ENCODE measurements around the gene CD163.

Gene CD163

GRCh38 chr12:7496451-7496850 lies 7.1 kb downstream of the CD163 start:
- Histone ChIP-seq H3K27me3 (ENCODE audit: control insufficient read depth in 1 of 2, insufficient read depth in 2 of 2, low read length in 2 of 2) (no peaks in the 10 kb centered on the region), H3K36me3 (ENCODE audit: control insufficient read depth in 2 of 2, insufficient read depth in 2 of 2, low read length in 2 of 2) (no peaks in the 10 kb centered on the region), H3K9ac (ENCODE audit: low read length in 2 of 2) (no peak overlapping the region), H3K27ac (ENCODE audit: low read length) (no peak overlapping the region), H3K4me3 (ENCODE audit: low read length in 2 of 2) (no peak overlapping the region), H3K9me3 (ENCODE audit: control insufficient read depth in 2 of 2, low read length in 2 of 2) (no peaks in the 10 kb centered on the region), H3K4me1 (ENCODE audit: control insufficient read depth, insufficient read depth, low read length) (no peaks in the 10 kb centered on the region)

GRCh38 chr12:7495136-7495535 lies 8.4 kb downstream of the CD163 start:
- Histone ChIP-seq H3K36me3 (ENCODE audit: control insufficient read depth in 2 of 2, insufficient read depth in 2 of 2, low read length in 2 of 2) (no peaks in the 10 kb centered on the region), H3K9ac (ENCODE audit: low read length in 2 of 2) (no peak overlapping the region), H3K4me1 (ENCODE audit: control insufficient read depth, insufficient read depth, low read length) (no peaks in the 10 kb centered on the region), H3K9me3 (ENCODE audit: control insufficient read depth in 2 of 2, low read length in 2 of 2) (no peaks in the 10 kb centered on the region), H3K27me3 (ENCODE audit: control insufficient read depth in 1 of 2, insufficient read depth in 2 of 2, low read length in 2 of 2) (no peaks in the 10 kb centered on the region), H3K27ac (ENCODE audit: low read length) (no peak overlapping the region), H3K4me3 (ENCODE audit: low read length in 2 of 2) (no peak overlapping the region)

GRCh38 chr12:7493006-7493405 lies 10.6 kb downstream of the CD163 start:
- H3K36me3 ChIP-seq (ENCODE audit: control insufficient read depth in 2 of 2, insufficient read depth in 2 of 2, low read length in 2 of 2): no peaks in the 10 kb centered on the region
- H3K27ac ChIP-seq (ENCODE audit: low read length): no peak overlapping the region
- no peak overlapping the region for H3K9ac ChIP-seq (ENCODE audit: low read length in 2 of 2)
- H3K4me1 ChIP-seq (ENCODE audit: control insufficient read depth, insufficient read depth, low read length): no peaks in the 10 kb centered on the region
- no peaks in the 10 kb centered on the region for H3K9me3 ChIP-seq (ENCODE audit: control insufficient read depth in 2 of 2, low read length in 2 of 2)
- no peak overlapping the region for H3K4me3 ChIP-seq (ENCODE audit: low read length in 2 of 2)
- no peaks in the 10 kb centered on the region for H3K27me3 ChIP-seq (ENCODE audit: control insufficient read depth in 1 of 2, insufficient read depth in 2 of 2, low read length in 2 of 2)

- Histone ChIP-seq H3K4me1 (ENCODE audit: control insufficient read depth, insufficient read depth, low read length) (no peaks in the 10 kb centered on the region), H3K9ac (ENCODE audit: low read length in 2 of 2) (no peak overlapping the region), H3K4me3 (ENCODE audit: low read length in 2 of 2) (no peak overlapping the region), H3K9me3 (ENCODE audit: control insufficient read depth in 2 of 2, low read length in 2 of 2) (no peaks in the 10 kb centered on the region), H3K27ac (ENCODE audit: low read length) (no peak overlapping the region), H3K27me3 (ENCODE audit: control insufficient read depth in 1 of 2, insufficient read depth in 2 of 2, low read length in 2 of 2) (no peaks in the 10 kb centered on the region), H3K36me3 (ENCODE audit: control insufficient read depth in 2 of 2, insufficient read depth in 2 of 2, low read length in 2 of 2) (no peaks in the 10 kb centered on the region)
Observed at GRCh38 chr12:7486512-7486911, 17.1 kb downstream of the CD163 start.

GRCh38 chr12:7485095-7485494 lies 18.5 kb downstream of the CD163 start:
- no peaks in the 10 kb centered on the region for H3K36me3 ChIP-seq (ENCODE audit: control insufficient read depth in 2 of 2, insufficient read depth in 2 of 2, low read length in 2 of 2)
- H3K9me3 ChIP-seq (ENCODE audit: control insufficient read depth in 2 of 2, low read length in 2 of 2): no peaks in the 10 kb centered on the region
- H3K4me3 ChIP-seq (ENCODE audit: low read length in 2 of 2): no peak overlapping the region

GRCh38 chr12:7483343-7483742 lies 20.2 kb downstream of the CD163 start:
- H3K9me3 ChIP-seq (ENCODE audit: control insufficient read depth in 2 of 2, low read length in 2 of 2): no peaks in the 10 kb centered on the region
- H3K36me3 ChIP-seq (ENCODE audit: control insufficient read depth in 2 of 2, insufficient read depth in 2 of 2, low read length in 2 of 2): no peaks in the 10 kb centered on the region
- H3K27me3 ChIP-seq (ENCODE audit: control insufficient read depth in 1 of 2, insufficient read depth in 2 of 2, low read length in 2 of 2): no peaks in the 10 kb centered on the region
- no peak overlapping the region for H3K4me3 ChIP-seq (ENCODE audit: low read length in 2 of 2)
- H3K4me1 ChIP-seq (ENCODE audit: control insufficient read depth, insufficient read depth, low read length): no peaks in the 10 kb centered on the region
- no peak overlapping the region for H3K9ac ChIP-seq (ENCODE audit: low read length in 2 of 2)
- no peak overlapping the region for H3K27ac ChIP-seq (ENCODE audit: low read length)

More at GRCh38 chr12:7485095-7485494, 18.5 kb downstream of the CD163 start:
- Histone ChIP-seq H3K9ac (ENCODE audit: low read length in 2 of 2) (no peak overlapping the region), H3K27me3 (ENCODE audit: control insufficient read depth in 1 of 2, insufficient read depth in 2 of 2, low read length in 2 of 2) (no peaks in the 10 kb centered on the region), H3K4me1 (ENCODE audit: control insufficient read depth, insufficient read depth, low read length) (no peaks in the 10 kb centered on the region), H3K27ac (ENCODE audit: low read length) (no peak overlapping the region)

GRCh38 chr12:7479771-7480170 lies 23.8 kb downstream of the CD163 start:
- Histone ChIP-seq H3K27me3 (ENCODE audit: control insufficient read depth in 1 of 2, insufficient read depth in 2 of 2, low read length in 2 of 2) (no peaks in the 10 kb centered on the region), H3K36me3 (ENCODE audit: control insufficient read depth in 2 of 2, insufficient read depth in 2 of 2, low read length in 2 of 2) (no peaks in the 10 kb centered on the region), H3K9me3 (ENCODE audit: control insufficient read depth in 2 of 2, low read length in 2 of 2) (no peaks in the 10 kb centered on the region), H3K4me3 (ENCODE audit: low read length in 2 of 2) (no peak overlapping the region), H3K9ac (ENCODE audit: low read length in 2 of 2) (no peak overlapping the region), H3K27ac (ENCODE audit: low read length) (no peak overlapping the region), H3K4me1 (ENCODE audit: control insufficient read depth, insufficient read depth, low read length) (no peaks in the 10 kb centered on the region)

- H3K27me3 ChIP-seq (ENCODE audit: control insufficient read depth in 1 of 2, insufficient read depth in 2 of 2, low read length in 2 of 2): no peaks in the 10 kb centered on the region
- no peaks in the 10 kb centered on the region for H3K4me1 ChIP-seq (ENCODE audit: control insufficient read depth, insufficient read depth, low read length)
- H3K9ac ChIP-seq (ENCODE audit: low read length in 2 of 2): no peak overlapping the region
- H3K4me3 ChIP-seq (ENCODE audit: low read length in 2 of 2): no peak overlapping the region
- H3K9me3 ChIP-seq (ENCODE audit: control insufficient read depth in 2 of 2, low read length in 2 of 2): no peaks in the 10 kb centered on the region
- no peaks in the 10 kb centered on the region for H3K36me3 ChIP-seq (ENCODE audit: control insufficient read depth in 2 of 2, insufficient read depth in 2 of 2, low read length in 2 of 2)
- no peak overlapping the region for H3K27ac ChIP-seq (ENCODE audit: low read length)
Observed at GRCh38 chr12:7472060-7472459, 31.5 kb downstream of the CD163 start.

GRCh38 chr12:7460375-7461259 lies 43.0 kb downstream of the CD163 start:
- Histone ChIP-seq H3K27ac (ENCODE audit: low read length) (no peak overlapping the region), H3K9me3 (ENCODE audit: control insufficient read depth in 2 of 2, low read length in 2 of 2) (no peaks in the 10 kb centered on the region), H3K9ac (ENCODE audit: low read length in 2 of 2) (no peak overlapping the region), H3K27me3 (ENCODE audit: control insufficient read depth in 1 of 2, insufficient read depth in 2 of 2, low read length in 2 of 2) (no peaks in the 10 kb centered on the region), H3K4me3 (ENCODE audit: low read length in 2 of 2) (no peak overlapping the region), H3K4me1 (ENCODE audit: control insufficient read depth, insufficient read depth, low read length) (no peaks in the 10 kb centered on the region), H3K36me3 (ENCODE audit: control insufficient read depth in 2 of 2, insufficient read depth in 2 of 2, low read length in 2 of 2) (no peaks in the 10 kb centered on the region)

GRCh38 chr12:7459973-7460372 lies 43.6 kb downstream of the CD163 start:
- no peak overlapping the region for H3K4me3 ChIP-seq (ENCODE audit: low read length in 2 of 2)
- H3K27ac ChIP-seq (ENCODE audit: low read length): no peak overlapping the region
- no peak overlapping the region for H3K9ac ChIP-seq (ENCODE audit: low read length in 2 of 2)
- H3K27me3 ChIP-seq (ENCODE audit: control insufficient read depth in 1 of 2, insufficient read depth in 2 of 2, low read length in 2 of 2): no peaks in the 10 kb centered on the region
- no peaks in the 10 kb centered on the region for H3K36me3 ChIP-seq (ENCODE audit: control insufficient read depth in 2 of 2, insufficient read depth in 2 of 2, low read length in 2 of 2)
- H3K4me1 ChIP-seq (ENCODE audit: control insufficient read depth, insufficient read depth, low read length): no peaks in the 10 kb centered on the region
- H3K9me3 ChIP-seq (ENCODE audit: control insufficient read depth in 2 of 2, low read length in 2 of 2): no peaks in the 10 kb centered on the region

- Histone ChIP-seq H3K9ac (ENCODE audit: low read length in 2 of 2) (no peak overlapping the region), H3K36me3 (ENCODE audit: control insufficient read depth in 2 of 2, insufficient read depth in 2 of 2, low read length in 2 of 2) (no peaks in the 10 kb centered on the region), H3K4me1 (ENCODE audit: control insufficient read depth, insufficient read depth, low read length) (no peaks in the 10 kb centered on the region), H3K9me3 (ENCODE audit: control insufficient read depth in 2 of 2, low read length in 2 of 2) (no peaks in the 10 kb centered on the region), H3K27ac (ENCODE audit: low read length) (no peak overlapping the region), H3K4me3 (ENCODE audit: low read length in 2 of 2) (no peak overlapping the region), H3K27me3 (ENCODE audit: control insufficient read depth in 1 of 2, insufficient read depth in 2 of 2, low read length in 2 of 2) (no peaks in the 10 kb centered on the region)
Observed at GRCh38 chr12:7451756-7452155, 51.8 kb downstream of the CD163 start.

Measured in stomach smooth muscle (tissue), 2 donors.